Right lobe of liver (tissue), 4 donors: Measurements from ENCODE around the gene ARHGEF18.

Experiments
- CTCF ChIP-seq, 4 donors: fragments of 200-600 bp in 3 of 4; fragments of 450-650 bp in 1 of 4; IDR thresholded peaks; one replicate each; pipeline versions ENCODE4 v1.5.1 to v1.8.0; 2016 to 2022; ENCODE audit warnings: antibody characterized with exemption in 4 of 4, mild to moderate bottlenecking in 2 of 4
- POLR2A ChIP-seq: fragments of 450-650 bp; IDR thresholded peaks from one replicate; pipeline ENCODE4 v1.6.1; 2017; ENCODE audit warnings: antibody characterized with exemption, mild to moderate bottlenecking
- donor health status: DM: no; HTN: no; CAD: no.
- donor health status: DM: no; HTN: no; CAD: no.
- donor health status: DM: no; HTN: yes; CAD: no.

GRCh38 chr19:7391218-7391670 is 42.5 kb downstream of the ARHGEF18 start:
- TF ChIP-seq CTCF (IDR thresholded peaks at IDR 0.05), result no peak
- no peak for TF ChIP-seq POLR2A
